Tibial nerve (tissue), 4 donors: ENCODE data around the gene MAN1A1.

Source experiments
- EP300 ChIP-seq, 2 donors: sonication (generic); formaldehyde crosslinking; IDR thresholded peaks; one replicate each; pipeline ENCODE4 v1.6.1; 2017; ENCODE audit warnings: antibody characterized with exemption in 2 of 2, mild to moderate bottlenecking in 1 of 2
- TF ChIP-seq, protein P1 (sequence below), 5 experiments: fragments of 200-600 bp in 3 of 5; fragments of 450-650 bp in 2 of 5; sonication (generic) in 3 of 5; IDR thresholded peaks; one replicate each; pipeline ENCODE4 v1.5.1; 2016 to 2019; ENCODE audit warnings: antibody characterized with exemption in 5 of 5, mild to moderate bottlenecking in 3 of 5, moderate library complexity in 2 of 5

DNA sequence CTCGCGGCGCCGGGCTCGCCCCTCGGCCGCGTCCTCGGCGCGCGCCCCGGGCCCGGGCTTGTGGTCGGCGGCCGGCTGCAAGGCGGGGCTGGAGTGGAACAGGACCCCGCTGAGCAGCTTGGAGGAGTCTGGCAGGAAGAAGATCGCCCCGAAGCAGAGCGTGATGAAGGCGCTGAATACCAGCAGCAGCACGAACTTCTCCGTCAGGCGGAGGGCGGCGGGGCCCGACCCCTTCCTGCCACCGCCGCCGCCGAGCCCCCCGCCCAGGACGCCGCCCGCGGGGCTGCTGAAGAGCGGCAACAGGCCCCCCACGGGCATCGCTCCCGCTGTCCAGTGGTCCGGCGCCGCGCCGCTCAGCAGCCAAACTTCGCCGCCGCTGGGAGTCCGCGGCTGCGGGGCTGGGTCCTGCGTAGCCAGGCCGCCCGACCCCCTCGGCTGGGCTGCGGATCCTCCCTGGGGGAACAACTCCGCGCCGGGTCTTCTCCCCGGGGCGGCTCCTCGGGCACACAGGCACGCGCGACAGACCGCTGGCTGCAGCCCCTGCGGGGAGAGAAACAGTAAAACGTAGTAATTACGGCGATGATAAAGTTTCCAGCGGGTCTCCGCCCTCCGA, 707 bp downstream of the MAN1A1 start:
- TF ChIP-seq, protein P1, sequence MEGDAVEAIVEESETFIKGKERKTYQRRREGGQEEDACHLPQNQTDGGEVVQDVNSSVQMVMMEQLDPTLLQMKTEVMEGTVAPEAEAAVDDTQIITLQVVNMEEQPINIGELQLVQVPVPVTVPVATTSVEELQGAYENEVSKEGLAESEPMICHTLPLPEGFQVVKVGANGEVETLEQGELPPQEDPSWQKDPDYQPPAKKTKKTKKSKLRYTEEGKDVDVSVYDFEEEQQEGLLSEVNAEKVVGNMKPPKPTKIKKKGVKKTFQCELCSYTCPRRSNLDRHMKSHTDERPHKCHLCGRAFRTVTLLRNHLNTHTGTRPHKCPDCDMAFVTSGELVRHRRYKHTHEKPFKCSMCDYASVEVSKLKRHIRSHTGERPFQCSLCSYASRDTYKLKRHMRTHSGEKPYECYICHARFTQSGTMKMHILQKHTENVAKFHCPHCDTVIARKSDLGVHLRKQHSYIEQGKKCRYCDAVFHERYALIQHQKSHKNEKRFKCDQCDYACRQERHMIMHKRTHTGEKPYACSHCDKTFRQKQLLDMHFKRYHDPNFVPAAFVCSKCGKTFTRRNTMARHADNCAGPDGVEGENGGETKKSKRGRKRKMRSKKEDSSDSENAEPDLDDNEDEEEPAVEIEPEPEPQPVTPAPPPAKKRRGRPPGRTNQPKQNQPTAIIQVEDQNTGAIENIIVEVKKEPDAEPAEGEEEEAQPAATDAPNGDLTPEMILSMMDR (IDR thresholded peaks at IDR 0.05), result no peak
- TF ChIP-seq EP300 (IDR thresholded peaks at IDR 0.05), result no peak
